Parathyroid adenoma (tissue), 2 donors: ENCODE results near the gene PPIP5K1.

Experiments
- H2AFZ ChIP-seq: fragments of 300-600 bp; sonication (generic); one replicate; pipeline ENCODE4 v1.7.0; 2017; ENCODE audit warnings: antibody characterized with exemption, mild to moderate bottlenecking
- H3K27ac ChIP-seq: fragments of 300-600 bp; sonication (generic); one replicate; pipeline ENCODE4 v1.7.0; 2017
- H3K27me3 ChIP-seq: fragments of 300-600 bp; sonication (generic); one replicate; pipeline ENCODE4 v1.7.0; 2017; ENCODE audit warnings: low read length; ENCODE audit not compliant: control insufficient read depth, insufficient read depth
- H3K36me3 ChIP-seq: fragments of 300-600 bp; sonication (generic); one replicate; pipeline ENCODE4 v1.7.0; 2017; ENCODE audit warnings: low read length; ENCODE audit not compliant: control insufficient read depth, insufficient read depth
- H3K4me1 ChIP-seq: fragments of 300-600 bp; sonication (generic); one replicate; pipeline ENCODE4 v1.7.0; 2017; ENCODE audit warnings: control low read depth
- H3K4me2 ChIP-seq: fragments of 300-600 bp; sonication (generic); one replicate; pipeline ENCODE4 v1.7.0; 2017; ENCODE audit warnings: low read length
- H3K4me3 ChIP-seq: fragments of 300-600 bp; sonication (generic); one replicate; pipeline ENCODE4 v1.7.0; 2017; ENCODE audit warnings: low read depth, low read length
- H3K79me2 ChIP-seq: fragments of 300-600 bp; sonication (generic); one replicate; pipeline ENCODE4 v1.7.0; 2017; ENCODE audit warnings: control low read depth
- H3K9ac ChIP-seq: fragments of 300-600 bp; sonication (generic); one replicate; pipeline ENCODE4 v1.7.0; 2017; ENCODE audit warnings: mild to moderate bottlenecking
- H3K9me3 ChIP-seq: fragments of 300-600 bp; sonication (generic); one replicate; pipeline ENCODE4 v1.7.0; 2017; ENCODE audit warnings: low read length; ENCODE audit not compliant: control insufficient read depth
- CTCF ChIP-seq: fragments of 300-600 bp; sonication (generic); IDR thresholded peaks from one replicate; pipeline ENCODE4 v1.7.0; 2017; ENCODE audit warnings: antibody characterized with exemption, mild to moderate bottlenecking
- donor health status: primary hyperparathyroidism.

Gene PPIP5K1

GRCh38 chr15:43552256-43552655, 37.8 kb downstream of the PPIP5K1 start:
- Histone ChIP-seq H3K27ac (no peak overlapping the region), H3K9ac (no peak overlapping the region), H3K36me3 (no peaks in the 10 kb centered on the region), H3K4me2 (no peak overlapping the region), H3K9me3 (no peaks in the 10 kb centered on the region), H3K4me3 (no peak overlapping the region), H2AFZ (no peak overlapping the region), H3K27me3 (no peaks in the 10 kb centered on the region), H3K79me2 (no peaks in the 10 kb centered on the region), H3K4me1 (no peaks in the 10 kb centered on the region)
- TF ChIP-seq CTCF: no peak

GRCh38 chr15:43550527-43551363, 39.3 kb downstream of the PPIP5K1 start:
- Histone ChIP-seq H3K27ac (no peak overlapping the region), H3K4me1 (no peaks in the 10 kb centered on the region)

DNA sequence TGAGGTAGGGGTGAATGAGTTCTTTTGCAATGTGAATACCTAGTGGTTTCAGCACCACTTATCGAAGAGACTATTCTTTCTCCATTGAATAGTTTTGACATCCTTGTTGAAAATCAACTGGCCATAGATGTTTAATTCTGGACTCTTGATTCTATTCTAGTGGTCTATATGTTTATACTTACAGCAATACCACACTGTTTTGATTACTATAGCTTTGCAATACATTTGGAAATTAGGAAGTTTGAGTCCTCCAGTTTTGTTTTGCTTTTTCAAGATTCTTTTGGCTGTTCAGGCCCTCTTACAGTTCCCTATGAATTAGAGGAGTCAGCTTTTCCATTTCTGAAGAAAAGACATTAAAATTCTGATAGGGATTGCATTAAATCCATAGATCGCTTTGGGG, 42.5 kb downstream of the PPIP5K1 start:
- no peaks in the 10 kb centered on the region for H3K4me1 ChIP-seq
- no peak overlapping the region for H3K4me2 ChIP-seq
- H3K9ac ChIP-seq: no peak overlapping the region
- no peaks in the 10 kb centered on the region for H3K36me3 ChIP-seq
- no peaks in the 10 kb centered on the region for H3K27me3 ChIP-seq
- H3K79me2 ChIP-seq: no peaks in the 10 kb centered on the region
- no peak overlapping the region for H3K27ac ChIP-seq
- no peak overlapping the region for H3K4me3 ChIP-seq
- no peaks in the 10 kb centered on the region for H3K9me3 ChIP-seq
- no peak overlapping the region for H2AFZ ChIP-seq
- TF ChIP-seq CTCF: no peak

More at GRCh38 chr15:43550527-43551363, 39.3 kb downstream of the PPIP5K1 start:
- Histone ChIP-seq H3K79me2 (no peaks in the 10 kb centered on the region), H3K9ac (no peak overlapping the region), H3K36me3 (no peaks in the 10 kb centered on the region), H2AFZ (no peak overlapping the region), H3K9me3 (no peaks in the 10 kb centered on the region), H3K4me2 (no peak overlapping the region), H3K27me3 (no peaks in the 10 kb centered on the region), H3K4me3 (no peak overlapping the region)
- no peak for TF ChIP-seq CTCF

GRCh38 chr15:43545426-43545825, 44.6 kb downstream of the PPIP5K1 start:
- no peak for TF ChIP-seq CTCF
- H3K36me3 ChIP-seq: no peaks in the 10 kb centered on the region
- H2AFZ ChIP-seq: no peak overlapping the region
- no peaks in the 10 kb centered on the region for H3K4me1 ChIP-seq
- no peak overlapping the region for H3K4me2 ChIP-seq
- H3K27me3 ChIP-seq: no peaks in the 10 kb centered on the region
- H3K79me2 ChIP-seq: no peaks in the 10 kb centered on the region
- no peak overlapping the region for H3K4me3 ChIP-seq
- H3K9me3 ChIP-seq: no peaks in the 10 kb centered on the region
- no peak overlapping the region for H3K9ac ChIP-seq
- no peak overlapping the region for H3K27ac ChIP-seq

DNA sequence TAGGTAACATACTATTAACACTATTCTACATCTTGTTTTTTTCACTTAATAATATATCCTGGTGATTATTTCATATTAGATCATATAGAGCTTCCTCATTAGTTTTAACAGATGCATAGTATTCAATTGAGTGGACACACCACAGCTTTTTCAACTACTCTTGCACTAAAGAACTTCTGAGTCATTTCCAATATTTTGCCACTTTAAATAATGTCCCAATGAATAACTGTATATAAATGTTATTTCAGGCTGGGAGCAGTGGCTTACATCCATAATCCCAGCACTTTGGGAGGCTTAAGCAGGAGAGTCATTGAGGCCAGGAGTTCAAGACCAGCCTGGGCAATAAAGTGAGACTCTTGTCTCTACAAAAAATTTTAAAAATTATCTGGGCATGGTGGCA, 45.7 kb downstream of the PPIP5K1 start:
- Histone ChIP-seq H3K9me3 (no peaks in the 10 kb centered on the region), H3K27me3 (no peaks in the 10 kb centered on the region), H3K36me3 (no peaks in the 10 kb centered on the region), H3K27ac (no peak overlapping the region), H2AFZ (no peak overlapping the region), H3K9ac (no peak overlapping the region), H3K4me1 (no peaks in the 10 kb centered on the region), H3K4me2 (no peak overlapping the region), H3K4me3 (no peak overlapping the region), H3K79me2 (no peaks in the 10 kb centered on the region)
- TF ChIP-seq CTCF: no peak
